Measurements from ENCODE around the gene FANCI. TPM values are rescaled to one million over a fixed set of nuclear protein-coding genes. Genes with fewer than 3 reads are reported as not detected.
A peak's percentile ranks its signal among the peaks of the same experiment; 100 is the strongest.

FANCI gene
- total and polyA plus RNA-seq, 2 of the 13 experiments (the other 11 are each of a cell fraction or from before 2014, with no cell fraction given) = 15.7 to 68.8 TPM

GRCh38 chr15:89243691-89244573, at the start of gene FANCI (continued):
- TF ChIP-seq IRF9 (CRISPR knock-in tag; IDR thresholded peaks at IDR 0.05; ENCODE audit: borderline replicate concordance) (peak; percentile 81; the same call in 1 of the 2 replicates), NKX3-1 (CRISPR knock-in tag; IDR thresholded peaks at IDR 0.05) (0 out of 2 replicates have a peak, but pooled peaks have one; percentile 20), ONECUT2 (CRISPR knock-in tag; IDR thresholded peaks at IDR 0.05) (no peak), ZZZ3 (CRISPR knock-in tag; IDR thresholded peaks at IDR 0.05; ENCODE audit: borderline replicate concordance) (no peak), KDM6A (CRISPR knock-in tag; IDR thresholded peaks at IDR 0.05; ENCODE audit: low read depth) (no peak), CREB1 (IDR thresholded peaks at IDR 0.05) (peak; percentile 32; the same call in 1 of the 2 replicates), CREB1 (CRISPR knock-in tag; IDR thresholded peaks at IDR 0.05) (peak; percentile 73), ZNF737 (CRISPR knock-in tag; IDR thresholded peaks at IDR 0.05; ENCODE audit: borderline replicate concordance) (no peak), SP4 (CRISPR knock-in tag; IDR thresholded peaks at IDR 0.05) (peak; percentile 92), HOXD1 (CRISPR knock-in tag; IDR thresholded peaks at IDR 0.05) (no peak), TBX3 (IDR thresholded peaks at IDR 0.05; ENCODE audit: borderline replicate concordance) (0 out of 2 replicates have a peak, but pooled peaks have one; percentile 13)
- TF ChIP-seq, protein P1, sequence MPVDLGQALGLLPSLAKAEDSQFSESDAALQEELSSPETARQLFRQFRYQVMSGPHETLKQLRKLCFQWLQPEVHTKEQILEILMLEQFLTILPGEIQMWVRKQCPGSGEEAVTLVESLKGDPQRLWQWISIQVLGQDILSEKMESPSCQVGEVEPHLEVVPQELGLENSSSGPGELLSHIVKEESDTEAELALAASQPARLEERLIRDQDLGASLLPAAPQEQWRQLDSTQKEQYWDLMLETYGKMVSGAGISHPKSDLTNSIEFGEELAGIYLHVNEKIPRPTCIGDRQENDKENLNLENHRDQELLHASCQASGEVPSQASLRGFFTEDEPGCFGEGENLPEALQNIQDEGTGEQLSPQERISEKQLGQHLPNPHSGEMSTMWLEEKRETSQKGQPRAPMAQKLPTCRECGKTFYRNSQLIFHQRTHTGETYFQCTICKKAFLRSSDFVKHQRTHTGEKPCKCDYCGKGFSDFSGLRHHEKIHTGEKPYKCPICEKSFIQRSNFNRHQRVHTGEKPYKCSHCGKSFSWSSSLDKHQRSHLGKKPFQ (CRISPR knock-in tag; IDR thresholded peaks at IDR 0.05; ENCODE audit: insufficient replicate concordance) = no peak

Data from HepG2 (cell line).